Prostate gland (tissue), 2 donors: Measurements from ENCODE around the gene PTPRD. TPM values are rescaled to one million over a fixed set of nuclear protein-coding genes. Genes with fewer than 3 reads are reported as not detected.

Experiments
- DNase-seq: peaks from one replicate; pipeline ENCODE4 v3.0.0-alpha.2; 2019; ENCODE audit warnings: low spot score
- H3K27ac ChIP-seq, 2 donors: fragments of 200-600 bp; sonication (generic); 2 replicates each; pipeline ENCODE4 v1.5.1; 2017 to 2019
- H3K27me3 ChIP-seq: fragments of 200-600 bp; sonication (generic); replicated peaks from 2 replicates; pipeline ENCODE4 v1.5.1; 2019; ENCODE audit not compliant: insufficient read depth
- H3K36me3 ChIP-seq, 2 donors: fragments of 200-600 bp; sonication (generic); 1 replicate in 1 of 2; 2 replicates in 1 of 2; pipeline versions ENCODE4 v1.5.1 to v1.8.1; 2017 to 2019
- H3K4me1 ChIP-seq: fragments of 200-600 bp; sonication (generic); replicated peaks from 2 replicates; pipeline ENCODE4 v1.5.1; 2019
- H3K4me3 ChIP-seq, 2 donors: fragments of 200-600 bp; sonication (generic); 2 replicates each; pipeline ENCODE4 v1.5.1; 2017 to 2019
- H3K9me3 ChIP-seq: fragments of 200-600 bp; sonication (generic); 2 replicates; pipeline ENCODE4 v1.5.1; 2017
- CTCF ChIP-seq, 4 experiments: fragments of 200-600 bp in 2 of 4; fragments of 450-650 bp in 2 of 4; sonication (generic) in 2 of 4; IDR thresholded peaks; 1 replicate in 3 of 4; 2 replicates in 1 of 4; pipeline ENCODE4 v1.5.1; 2016 to 2019; ENCODE audit warnings: antibody characterized with exemption in 4 of 4, mild to moderate bottlenecking in 2 of 4, moderate library complexity in 2 of 4
- POLR2A ChIP-seq: fragments of 450-650 bp; IDR thresholded peaks from one replicate; pipeline ENCODE4 v1.6.1; 2016; ENCODE audit warnings: antibody characterized with exemption, mild to moderate bottlenecking
- POLR2AphosphoS5 ChIP-seq: sonication (generic); formaldehyde crosslinking; IDR thresholded peaks from one replicate; pipeline ENCODE4 v1.6.1; 2017; ENCODE audit warnings: antibody characterized with exemption
- WGBS: methylation state at CpG from one replicate; pipeline ENCODE4 v1.1.5; 2018; 5-methylcytosine and 5-hydroxymethylcytosine counted together
- intact Hi-C: fragments of 100-400 bp; cut with DNase I; formaldehyde crosslinking; loops from one replicate; pipeline ENCODE4 v1.14.2; 2022
- total RNA-seq, 2 donors: library from RNA; depleted of rRNA; stranded (reverse); fragments of >200 nt; gene quantifications; one replicate each; pipeline ENCODE4 v1.1.0, GENCODE V29; 2016

PTPRD gene
- total RNA-seq, 2 donors from 2014 or later: 5.8 to 23.1 TPM

GRCh38 chr9:8401961-8402705 is 2210.7 kb downstream of the PTPRD start:
- Histone ChIP-seq H3K9me3 (no peaks in the 10 kb centered on the region), H3K4me3 (no peak overlapping the region), H3K36me3 (no peaks in the 10 kb centered on the region), H3K27ac (no peak overlapping the region), H3K4me1 (no peaks in the 10 kb centered on the region), H3K27me3 (no peaks in the 10 kb centered on the region)
- no peak for TF ChIP-seq CTCF (IDR thresholded peaks at IDR 0.05)
- intact Hi-C loops: no loop called here
- WGBS: 43% methylated on average over 6 of the region's 6 CpGs
- DNase-seq: no peak

- WGBS: 86% methylated on average over 1 of the region's 1 CpG
- no peaks in the 10 kb centered on the region for H3K36me3 ChIP-seq
- intact Hi-C loops: no loop called here
- TF ChIP-seq POLR2A: no peak
- no peak for TF ChIP-seq POLR2AphosphoS5
- TF ChIP-seq CTCF (IDR thresholded peaks at IDR 0.05): no peak
- no peak overlapping the region for H3K4me3 ChIP-seq
- H3K9me3 ChIP-seq: no peaks in the 10 kb centered on the region
- DNase-seq: no peak
- H3K27me3 ChIP-seq: no peaks in the 10 kb centered on the region
- no peaks in the 10 kb centered on the region for H3K4me1 ChIP-seq
- no peak overlapping the region for H3K27ac ChIP-seq
Measured at GRCh38 chr9:8400378-8400777, 2212.4 kb downstream of the PTPRD start.

- Histone ChIP-seq H3K27ac (no peak overlapping the region), H3K27me3 (no peaks in the 10 kb centered on the region), H3K4me3 (no peak overlapping the region), H3K4me1 (no peaks in the 10 kb centered on the region), H3K36me3 (no peaks in the 10 kb centered on the region), H3K9me3 (no peaks in the 10 kb centered on the region)
- intact Hi-C loops: no loop called here
- DNase-seq: no peak
- 59% methylated on average over 4 of the region's 4 CpGs for WGBS
- no peak for TF ChIP-seq CTCF (IDR thresholded peaks at IDR 0.05)
- TF ChIP-seq POLR2AphosphoS5: no peak
- TF ChIP-seq POLR2A: no peak
Measured at GRCh38 chr9:8395022-8395421, 2217.8 kb downstream of the PTPRD start.

- WGBS: 89% methylated on average over 1 of the region's 1 CpG
- Histone ChIP-seq H3K27ac (no peak overlapping the region), H3K27me3 (no peaks in the 10 kb centered on the region), H3K4me1 (no peaks in the 10 kb centered on the region), H3K36me3 (no peaks in the 10 kb centered on the region), H3K4me3 (no peak overlapping the region), H3K9me3 (no peaks in the 10 kb centered on the region)
- no peak for DNase-seq
- TF ChIP-seq CTCF (IDR thresholded peaks at IDR 0.05) (no peak), POLR2AphosphoS5 (no peak), POLR2A (no peak)
- intact Hi-C loops: no loop called here
Measured at GRCh38 chr9:8394341-8394740, 2218.5 kb downstream of the PTPRD start.

- Histone ChIP-seq H3K27ac (no peak overlapping the region), H3K4me1 (no peaks in the 10 kb centered on the region), H3K4me3 (no peak overlapping the region), H3K36me3 (no peaks in the 10 kb centered on the region), H3K9me3 (no peaks in the 10 kb centered on the region), H3K27me3 (no peaks in the 10 kb centered on the region)
- intact Hi-C loops: no loop called here
- no peak for DNase-seq
- TF ChIP-seq CTCF (IDR thresholded peaks at IDR 0.05) (no peak), POLR2AphosphoS5 (no peak), POLR2A (no peak)
Measured at GRCh38 chr9:8392866-8393265, 2219.9 kb downstream of the PTPRD start.
